ENCODE data around the gene HYCC2.
"Not testable (repeated sequence)": the region's sequence is repeated elsewhere in the genome, so short reads cannot be mapped to it uniquely, and the experiment has no call there.

HYCC2 gene

GRCh38 chr2:201071479-201072200, at the start of gene HYCC2, which contains the start of gene NDUFB3:
Gene HYCC2, minus strand, starts transcription at chr2:201071671. Its CDS starts 47,662 bp downstream, at chr2:201024009.
Gene NDUFB3, plus strand, starts transcription at chr2:201072001. Its CDS starts 6,882 bp downstream, at chr2:201078883.
- DNase-seq (ENCODE audit: low spot score): peak; percentile 97

DNA sequence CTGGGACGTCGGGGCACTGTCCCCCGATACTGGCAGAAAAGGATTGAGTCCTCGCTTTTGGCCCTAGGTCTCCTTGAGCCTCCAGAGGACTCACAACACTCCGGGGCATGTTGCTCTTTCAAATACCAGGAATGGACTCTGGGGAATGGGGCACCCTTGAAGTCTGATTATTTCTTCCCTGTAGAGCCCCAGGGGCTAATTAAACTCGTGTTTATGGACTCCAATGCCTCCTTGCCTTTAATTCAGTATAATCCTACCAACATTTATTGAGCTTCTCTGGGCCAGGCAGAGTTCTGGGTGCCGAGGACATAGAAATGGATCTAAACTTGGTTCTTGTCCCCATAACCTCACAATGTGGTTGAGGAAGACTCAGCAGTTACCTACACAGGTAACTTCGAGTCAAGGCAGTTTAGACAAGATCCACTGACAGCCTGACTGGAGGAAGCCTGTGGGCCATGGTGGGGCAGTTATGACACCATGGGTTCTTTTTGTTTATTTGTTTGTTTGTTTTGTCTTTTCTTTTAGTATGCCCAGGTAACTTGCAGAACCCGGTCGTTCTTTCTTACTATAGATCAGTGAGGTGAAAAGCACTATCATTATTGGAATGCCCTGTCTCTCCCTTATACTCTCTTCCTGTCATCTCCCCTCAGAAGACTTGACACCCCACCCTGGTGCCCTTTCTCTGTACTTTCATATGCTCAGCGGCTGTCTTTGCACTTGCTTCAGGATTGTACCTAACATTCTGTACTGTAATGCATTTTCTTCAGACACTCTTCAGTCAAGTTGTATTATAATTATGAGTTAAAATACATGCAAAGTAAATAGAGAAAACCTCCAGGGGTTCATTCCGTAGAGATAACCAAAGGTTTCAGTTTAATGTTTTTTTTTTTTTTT, 47.7 kb upstream of the HYCC2 start:
- DNase-seq (ENCODE audit: low spot score): peak; percentile 65

DNA sequence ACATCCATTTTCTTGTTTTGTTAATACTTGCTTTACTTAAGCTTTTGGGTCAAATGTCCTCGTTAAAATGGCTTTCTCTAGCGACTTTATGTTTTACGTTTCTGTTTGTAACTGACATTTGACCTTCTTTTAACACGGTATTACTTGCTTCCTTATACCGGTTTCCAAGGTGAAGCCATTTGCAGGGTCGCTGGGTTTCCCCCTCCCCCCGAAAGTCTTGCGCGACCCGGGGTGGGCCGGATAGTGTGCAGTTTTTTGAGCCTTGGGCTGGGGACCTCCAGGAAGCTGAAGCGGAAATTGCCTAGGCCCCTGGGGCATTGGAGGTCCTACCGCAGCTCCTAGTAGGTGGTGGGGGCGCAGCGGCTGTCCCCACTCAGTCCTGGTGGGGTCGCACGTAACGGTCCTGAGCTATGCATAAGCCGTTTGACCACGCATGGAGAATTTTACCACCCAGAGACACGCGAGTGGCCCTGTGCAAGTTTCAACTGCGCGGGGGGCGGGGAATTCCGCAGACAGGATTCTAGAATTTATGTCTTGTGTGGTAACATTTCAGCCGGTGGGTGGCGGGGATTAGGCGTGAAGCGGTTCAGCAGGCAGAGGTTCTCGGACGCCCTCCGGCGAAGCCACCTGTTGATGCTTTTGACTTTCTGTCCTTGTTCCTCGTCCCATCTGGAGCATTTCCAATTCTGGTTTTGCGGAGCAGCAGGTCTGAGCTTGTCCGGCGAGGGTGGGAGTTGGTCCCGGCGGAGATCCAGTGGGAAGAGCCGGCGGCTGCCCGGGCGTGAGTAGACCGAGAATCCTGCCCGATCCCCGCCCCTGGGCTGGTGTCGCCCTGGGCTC, 46.9 kb upstream of the HYCC2 start:
- peak; percentile 93 for DNase-seq (ENCODE audit: low spot score)

DNA sequence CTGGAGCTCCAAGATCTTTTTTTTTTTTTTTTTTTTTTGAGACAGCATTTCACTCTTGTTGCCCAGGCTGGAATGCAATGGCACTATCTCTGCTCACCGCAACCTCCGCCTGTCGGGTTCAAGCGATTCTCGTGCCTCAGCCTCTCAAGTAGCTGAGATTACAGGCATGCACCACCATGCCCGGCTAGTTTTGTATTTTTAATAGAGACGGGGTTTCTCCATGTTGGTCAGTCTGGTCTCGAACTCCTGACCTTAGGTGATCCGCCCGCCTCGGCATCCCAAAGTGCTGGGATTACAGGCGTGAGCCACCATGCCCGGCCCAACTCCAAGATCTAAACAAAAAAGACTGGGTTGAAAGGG, 46.2 kb upstream of the HYCC2 start:
- DNase-seq (ENCODE audit: low spot score): not testable (repeated sequence)

GRCh38 chr2:201116959-201117734, 45.7 kb upstream of the HYCC2 start:
- DNase-seq (ENCODE audit: low spot score): peak; percentile 95

DNA sequence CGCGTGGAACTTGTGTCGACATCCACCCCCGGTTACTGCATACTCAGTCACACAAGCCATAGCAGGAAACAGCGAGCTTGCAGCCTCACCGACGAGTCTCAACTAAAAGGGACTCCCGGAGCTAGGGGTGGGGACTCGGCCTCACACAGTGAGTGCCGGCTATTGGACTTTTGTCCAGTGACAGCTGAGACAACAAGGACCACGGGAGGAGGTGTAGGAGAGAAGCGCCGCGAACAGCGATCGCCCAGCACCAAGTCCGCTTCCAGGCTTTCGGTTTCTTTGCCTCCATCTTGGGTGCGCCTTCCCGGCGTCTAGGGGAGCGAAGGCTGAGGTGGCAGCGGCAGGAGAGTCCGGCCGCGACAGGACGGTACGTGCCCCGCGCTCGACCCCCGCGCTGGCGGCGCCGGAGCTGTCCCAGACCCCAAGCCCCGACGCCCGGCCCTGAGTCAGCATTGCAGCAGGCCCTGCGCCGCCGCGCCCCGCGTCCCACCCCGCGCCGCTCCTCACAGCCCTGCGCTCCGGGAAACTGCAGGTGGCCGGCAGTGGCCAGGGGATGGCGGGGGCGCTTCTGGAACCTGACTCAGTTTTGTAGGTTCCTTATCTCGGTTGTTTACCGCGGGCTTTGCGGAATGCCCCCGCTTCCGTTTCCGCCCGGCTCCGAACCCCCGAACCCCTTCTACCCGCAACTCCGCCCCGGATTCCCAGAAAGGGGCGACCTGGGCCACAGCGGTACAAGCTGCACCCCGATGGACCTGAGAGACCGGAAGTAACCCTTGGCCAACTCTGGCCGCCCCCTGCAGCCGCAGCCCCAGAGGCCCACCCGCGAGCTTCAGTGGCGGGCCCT, 44.9 kb upstream of the HYCC2 start, which contains the start of gene CFLAR:
Gene CFLAR (plus strand): TSS at position 50 of the 844 bp plus-strand sequence. CDS start 13,702 bp downstream, outside the sequence.
- peak; percentile 62 for DNase-seq (ENCODE audit: low spot score)

DNA sequence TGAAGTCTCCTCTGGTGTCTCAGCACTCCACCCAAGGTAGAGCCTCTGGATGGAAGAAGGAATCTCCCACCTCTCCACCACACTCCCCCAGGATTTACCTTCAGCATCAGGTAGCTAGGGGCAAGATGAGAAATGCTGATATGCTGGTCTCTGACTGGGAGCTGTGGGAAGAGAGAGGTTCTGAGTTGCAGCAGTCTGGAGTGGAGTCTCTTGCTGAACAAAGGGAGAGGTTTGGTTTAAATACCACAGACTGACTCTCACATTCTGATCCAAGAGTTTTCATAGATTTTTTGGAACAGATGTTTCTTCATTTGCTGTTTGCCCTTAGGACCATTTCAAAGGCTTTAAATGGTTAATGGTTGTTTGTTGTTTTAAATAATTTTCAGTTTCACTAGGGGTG, 43.4 kb upstream of the HYCC2 start:
- no peak for DNase-seq (ENCODE audit: low spot score)

GRCh38 chr2:201114350-201114749, 42.9 kb upstream of the HYCC2 start:
- no peak for DNase-seq (ENCODE audit: low spot score)

- no peak for DNase-seq (ENCODE audit: low spot score)
Observed at GRCh38 chr2:201111096-201111495, 39.6 kb upstream of the HYCC2 start.

GRCh38 chr2:201110615-201111014, 39.1 kb upstream of the HYCC2 start:
- no peak for DNase-seq (ENCODE audit: low spot score)

DNA sequence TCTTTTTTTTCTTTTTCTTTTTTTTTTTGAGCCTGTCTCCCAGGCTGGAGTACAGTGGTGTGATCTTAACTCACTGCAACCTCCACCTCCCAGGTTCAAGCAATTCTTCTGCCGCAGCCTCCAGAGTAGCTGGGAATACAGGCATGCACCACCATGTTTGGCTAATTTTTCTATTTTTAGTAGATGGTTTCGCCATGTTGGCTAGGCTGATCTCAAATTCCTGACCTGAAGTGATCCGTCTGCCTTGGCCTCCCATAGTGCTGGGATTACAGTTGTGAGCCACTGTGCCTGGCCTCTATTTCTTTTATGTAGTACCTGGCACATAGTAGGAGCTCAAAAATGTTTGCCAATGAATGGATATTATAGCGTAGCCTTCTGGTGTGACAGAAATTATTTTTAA, 37.7 kb upstream of the HYCC2 start:
- no peak for DNase-seq (ENCODE audit: low spot score)

DNA sequence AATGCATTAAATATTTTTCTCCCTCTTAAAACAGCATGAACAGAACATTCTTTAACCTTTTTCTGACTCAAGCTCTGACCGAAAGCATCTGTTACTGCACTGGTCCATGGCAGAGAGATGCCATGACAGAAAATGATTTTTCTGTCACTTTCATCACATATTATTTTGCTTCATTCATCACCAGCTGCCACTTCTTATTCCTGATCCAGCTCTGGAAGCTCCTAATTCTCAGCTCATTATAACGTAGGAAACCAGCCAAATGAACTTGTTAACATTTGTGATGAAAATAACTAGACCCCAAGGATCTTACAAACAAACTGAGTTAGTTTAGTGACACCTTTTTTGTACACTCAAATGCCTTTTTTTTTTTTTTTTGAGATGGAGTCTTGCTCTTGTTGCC, 36.9 kb upstream of the HYCC2 start:
- no peak for DNase-seq (ENCODE audit: low spot score)

DNA sequence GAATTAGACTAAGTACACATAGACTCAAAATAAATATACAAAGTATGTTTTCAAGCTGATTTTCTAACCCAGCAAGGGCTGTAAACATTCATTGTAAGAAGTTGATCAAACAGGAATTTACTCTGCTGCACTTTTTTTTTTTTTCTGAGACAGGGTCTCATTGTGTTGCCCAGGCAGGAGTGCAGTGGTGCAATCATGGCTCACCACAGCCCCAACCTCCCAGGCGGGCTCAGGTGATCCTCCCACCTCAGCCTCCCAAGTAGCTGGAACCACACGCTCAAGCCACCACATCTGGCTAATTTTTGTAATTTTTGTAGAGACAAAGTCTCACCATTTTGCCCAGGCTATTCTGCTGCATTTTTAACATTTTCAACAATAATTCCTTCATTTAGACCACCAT, 36.2 kb upstream of the HYCC2 start:
- DNase-seq (ENCODE audit: low spot score): no peak

DNA sequence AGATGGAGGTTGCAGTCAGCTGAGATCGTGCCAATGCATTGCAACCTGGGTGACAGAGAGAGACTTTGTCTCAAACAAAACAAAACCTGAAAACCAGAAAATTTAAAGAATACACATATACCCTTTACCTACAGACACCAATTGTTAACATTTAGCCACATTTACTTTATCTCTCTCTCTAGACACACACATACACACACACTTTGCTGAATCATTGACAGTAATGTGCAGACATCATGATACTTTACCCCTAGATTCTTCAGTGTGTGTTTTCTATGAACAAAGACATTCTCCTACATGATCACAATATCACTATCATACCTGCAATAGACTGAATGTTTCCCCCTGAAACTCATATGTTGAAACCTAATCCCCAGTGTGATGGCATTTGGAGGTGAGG, 34.3 kb upstream of the HYCC2 start:
- DNase-seq (ENCODE audit: low spot score): no peak

GRCh38 chr2:201100497-201100896, 29.0 kb upstream of the HYCC2 start:
- no peak for DNase-seq (ENCODE audit: low spot score)

- DNase-seq (ENCODE audit: low spot score): no peak
Observed at GRCh38 chr2:201093573-201093972, 22.1 kb upstream of the HYCC2 start.

DNA sequence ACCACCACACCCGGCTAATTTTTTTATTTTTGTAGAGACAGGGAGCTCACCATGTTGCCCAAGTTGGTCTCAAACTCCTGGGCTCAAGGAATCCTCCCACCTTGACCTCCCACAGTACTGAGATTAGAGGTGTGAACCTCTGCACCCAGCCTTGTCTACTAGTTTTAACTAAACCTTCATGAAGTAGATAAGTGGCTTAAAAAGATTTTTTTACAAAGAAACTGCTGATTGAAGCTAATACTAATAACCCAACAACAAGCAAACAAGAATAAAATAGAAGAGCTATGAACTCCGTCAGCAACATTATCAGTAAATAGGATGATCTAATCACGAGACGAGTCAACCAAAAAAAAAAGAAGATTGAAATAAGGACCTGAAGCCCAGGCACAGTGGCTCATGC, 19.1 kb upstream of the HYCC2 start:
- DNase-seq (ENCODE audit: low spot score): no peak

DNA sequence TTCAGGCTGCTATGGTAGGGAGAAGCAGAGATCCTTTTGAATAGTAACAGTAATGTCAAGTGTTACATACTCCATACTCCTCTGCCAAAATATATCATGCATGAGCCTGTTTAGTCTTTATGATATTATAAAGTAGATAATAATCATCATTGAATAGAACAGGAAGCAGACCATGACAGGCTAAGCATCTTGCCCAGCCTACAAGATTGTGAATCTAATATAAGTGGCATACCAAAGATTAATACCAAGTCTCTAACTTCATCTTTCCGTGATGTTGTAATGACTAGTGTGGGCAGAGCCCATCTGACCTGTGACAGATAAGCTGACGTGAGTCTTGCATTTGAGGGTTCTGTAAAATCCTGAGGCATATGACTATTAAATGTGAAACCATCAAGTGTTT, 13.4 kb upstream of the HYCC2 start:
- no peak for DNase-seq (ENCODE audit: low spot score)

- no peak for DNase-seq (ENCODE audit: low spot score)
Observed at GRCh38 chr2:201074996-201075395, 3.5 kb upstream of the HYCC2 start.

DNA sequence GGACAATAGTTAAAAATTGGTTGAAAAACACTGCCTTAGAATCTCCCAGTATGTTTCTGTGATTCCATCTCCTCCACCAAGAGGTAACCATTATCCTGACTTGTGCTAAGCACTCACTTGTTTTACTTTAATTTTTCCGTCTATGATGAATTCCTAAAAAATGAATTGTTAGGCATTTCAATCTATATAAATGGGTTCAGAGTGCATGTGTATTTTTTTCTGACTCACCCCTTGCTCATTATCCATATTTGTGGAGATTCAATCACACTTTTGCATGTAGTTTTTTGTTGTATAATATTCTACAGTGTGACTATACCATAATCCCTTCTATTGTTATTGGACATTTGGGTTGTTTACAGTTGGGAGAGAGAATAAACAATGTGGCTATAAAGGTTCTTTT, 1.6 kb upstream of the HYCC2 start:
- no peak for DNase-seq (ENCODE audit: low spot score)

GRCh38 chr2:201072201-201072530, 695 bp upstream of the HYCC2 start:
- DNase-seq (ENCODE audit: low spot score): no peak
